ENCODE data around the gene ZNF821.
A peak's percentile ranks its signal among the peaks of the same experiment; 100 is the strongest.
"Not testable (repeated sequence)": the region's sequence is repeated elsewhere in the genome, so short reads cannot be mapped to it uniquely, and the experiment has no call there.

ZNF821 gene, protein sequence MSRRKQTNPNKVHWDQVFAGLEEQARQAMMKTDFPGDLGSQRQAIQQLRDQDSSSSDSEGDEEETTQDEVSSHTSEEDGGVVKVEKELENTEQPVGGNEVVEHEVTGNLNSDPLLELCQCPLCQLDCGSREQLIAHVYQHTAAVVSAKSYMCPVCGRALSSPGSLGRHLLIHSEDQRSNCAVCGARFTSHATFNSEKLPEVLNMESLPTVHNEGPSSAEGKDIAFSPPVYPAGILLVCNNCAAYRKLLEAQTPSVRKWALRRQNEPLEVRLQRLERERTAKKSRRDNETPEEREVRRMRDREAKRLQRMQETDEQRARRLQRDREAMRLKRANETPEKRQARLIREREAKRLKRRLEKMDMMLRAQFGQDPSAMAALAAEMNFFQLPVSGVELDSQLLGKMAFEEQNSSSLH

DNA sequence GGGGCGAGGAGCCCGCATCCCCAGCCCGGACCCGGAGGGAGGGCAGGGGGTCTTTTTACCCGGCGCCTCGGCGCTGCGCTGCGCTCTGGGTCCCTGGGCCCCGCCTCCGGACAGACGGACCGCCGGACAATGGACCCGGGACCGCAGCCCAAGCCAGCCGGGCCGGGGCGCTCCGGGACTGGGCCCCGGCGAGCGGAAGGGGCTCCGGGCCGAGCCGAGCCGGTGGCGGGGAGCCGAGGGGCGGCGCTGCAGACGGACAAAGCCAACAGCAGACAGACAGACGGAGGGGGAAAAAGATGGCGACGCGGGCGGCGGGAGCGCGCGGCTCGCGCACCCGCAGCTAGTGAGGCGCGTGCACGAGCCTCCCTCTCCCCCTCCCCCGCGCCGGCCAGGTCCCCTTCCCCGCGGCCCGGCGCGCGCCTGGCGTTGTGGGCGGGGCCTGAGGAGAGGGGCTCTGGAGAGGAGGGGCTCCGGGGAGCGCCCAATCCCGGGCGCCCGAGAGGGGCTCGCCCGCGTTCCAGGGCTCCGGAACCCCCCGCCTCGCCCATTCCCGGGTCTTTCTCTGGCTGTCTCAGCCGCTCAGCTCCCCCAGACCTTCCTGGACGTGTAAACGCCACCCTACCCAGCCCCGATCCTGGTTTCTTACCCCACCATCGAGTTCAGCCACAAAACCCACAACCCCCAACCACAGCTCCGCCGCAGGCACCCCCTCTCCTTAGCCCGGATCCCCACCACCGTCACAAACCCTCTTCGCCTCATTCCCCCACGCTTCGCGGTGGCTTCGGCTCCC, at the start of gene ZNF821:
Gene ZNF821, minus strand, starts transcription at position 334 of the 790 bp plus-strand sequence. CDS start 4,236 bp downstream, outside the sequence.
- peak; percentile 86 for DNase-seq

DNA sequence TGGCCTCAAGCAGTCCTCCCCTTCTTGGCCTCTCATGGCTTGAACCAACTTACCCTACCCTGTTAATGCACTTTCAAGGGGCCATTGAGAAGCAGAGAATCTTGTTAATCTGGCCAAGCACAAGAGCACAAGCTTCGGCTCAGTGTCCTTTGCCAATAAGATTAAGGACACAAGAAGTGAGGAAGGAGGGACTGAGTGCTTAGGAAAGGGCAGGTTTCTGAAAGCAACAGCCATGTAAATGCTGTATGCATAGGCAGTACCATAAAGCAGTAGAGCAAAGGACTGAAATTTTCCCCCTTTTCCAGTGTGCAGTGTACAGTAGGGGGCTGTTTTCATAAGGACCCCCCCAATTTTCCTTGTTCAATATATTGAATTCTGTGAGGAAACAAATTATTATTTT, 49.0 kb upstream of the ZNF821 start:
- no peak for DNase-seq

DNA sequence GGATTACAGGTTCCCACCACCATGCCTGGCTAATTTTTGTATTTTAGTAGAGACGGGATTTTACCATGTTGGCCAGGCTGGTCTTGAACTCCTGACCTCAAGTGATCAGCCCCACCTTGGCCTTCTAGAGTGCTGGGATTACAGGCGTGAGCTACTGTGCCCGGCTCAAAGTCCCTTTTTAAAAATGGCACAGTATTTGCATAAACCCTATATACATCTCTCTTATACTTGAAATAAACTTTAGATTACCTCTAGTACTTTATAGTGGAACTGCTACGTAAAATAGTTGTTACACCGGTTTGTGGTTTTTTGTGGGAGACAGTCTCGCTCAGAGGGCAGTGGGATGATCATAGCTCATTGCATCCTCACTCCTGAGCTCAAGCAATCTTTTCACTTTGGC, 47.6 kb upstream of the ZNF821 start:
- DNase-seq = no peak

DNA sequence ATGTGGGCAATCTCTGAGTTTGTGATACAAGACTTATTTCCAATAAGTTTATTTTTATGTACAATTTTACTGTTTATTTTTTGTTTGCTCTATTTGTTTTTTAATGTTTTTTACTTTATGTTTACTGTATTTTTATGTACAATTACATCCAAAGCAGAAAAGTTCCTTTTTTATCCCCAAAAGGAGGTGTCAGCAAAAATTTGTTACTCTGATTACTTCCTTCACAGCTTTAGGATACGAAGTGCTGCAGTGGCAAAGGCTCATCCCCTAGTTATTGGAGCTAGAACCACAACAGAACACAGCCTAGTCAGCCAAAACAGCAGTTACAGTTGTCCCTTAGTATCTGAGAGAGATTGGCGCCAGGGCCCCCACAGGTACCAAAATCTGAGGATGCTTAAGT, 47.0 kb upstream of the ZNF821 start:
- no peak for DNase-seq

DNA sequence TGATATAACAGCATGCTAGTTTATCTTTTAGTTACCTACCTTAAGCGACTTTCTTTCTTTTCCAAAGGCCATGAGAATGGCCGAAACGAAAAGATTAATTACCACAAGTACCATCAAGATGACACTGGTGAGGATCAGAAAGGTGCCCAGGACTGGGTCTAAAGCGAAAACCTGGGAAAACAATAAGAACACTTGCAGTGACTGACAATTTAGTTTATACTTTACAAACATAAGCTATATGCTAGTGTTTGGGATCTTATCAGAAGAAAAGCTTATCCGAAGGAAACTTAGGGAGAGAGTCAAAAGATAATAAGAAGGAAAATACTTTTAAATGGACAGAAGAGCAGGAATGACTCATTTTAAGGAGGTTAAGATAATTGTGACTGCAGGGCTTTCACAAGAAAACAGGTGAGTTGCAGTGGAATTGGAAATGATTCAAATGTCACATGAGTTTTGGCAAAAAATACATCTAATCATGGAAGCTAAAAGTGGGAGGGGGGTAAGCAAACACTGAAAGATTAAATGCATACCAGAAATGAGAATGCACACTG, 46.1 kb upstream of the ZNF821 start:
- DNase-seq = no peak

DNA sequence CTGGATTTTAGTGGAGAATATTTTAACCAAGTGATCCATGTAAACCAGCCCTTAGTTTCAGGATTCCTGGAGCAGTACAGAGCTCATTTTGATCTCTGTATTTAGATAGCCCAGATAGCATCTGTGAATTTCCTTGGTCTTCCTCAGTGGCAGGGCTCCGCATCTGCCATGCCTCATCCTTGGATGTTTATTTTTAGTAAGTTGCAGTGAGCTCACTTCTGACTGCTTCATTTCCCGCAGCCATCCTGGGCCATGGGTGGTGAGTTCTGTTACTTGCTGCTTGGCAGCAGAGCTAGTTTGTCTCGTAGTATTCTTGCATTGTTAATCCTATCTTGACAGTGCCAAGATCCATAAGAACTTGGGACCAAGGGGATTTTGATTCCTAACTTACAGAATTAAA, 45.1 kb upstream of the ZNF821 start:
- no peak for DNase-seq

DNA sequence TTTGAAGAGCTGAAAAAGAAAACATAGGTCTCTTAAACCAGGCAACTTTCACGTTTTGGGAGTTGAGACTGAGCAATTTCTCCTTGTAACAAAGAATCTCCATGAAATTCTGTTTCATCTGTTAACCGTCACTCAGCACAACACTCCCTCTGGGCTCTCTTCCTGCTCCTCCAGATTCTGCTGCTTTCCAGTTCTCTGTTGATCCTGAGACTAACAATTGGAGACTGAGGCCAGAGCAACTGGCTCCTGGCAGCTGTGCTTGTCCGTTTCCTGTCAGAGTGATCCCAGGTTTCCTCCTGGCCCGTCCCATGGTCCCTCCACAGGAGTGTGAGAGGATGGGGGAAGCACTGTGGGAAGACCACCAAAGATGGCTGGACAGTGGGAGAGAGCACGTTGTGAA, 43.8 kb upstream of the ZNF821 start:
- no peak for DNase-seq

DNA sequence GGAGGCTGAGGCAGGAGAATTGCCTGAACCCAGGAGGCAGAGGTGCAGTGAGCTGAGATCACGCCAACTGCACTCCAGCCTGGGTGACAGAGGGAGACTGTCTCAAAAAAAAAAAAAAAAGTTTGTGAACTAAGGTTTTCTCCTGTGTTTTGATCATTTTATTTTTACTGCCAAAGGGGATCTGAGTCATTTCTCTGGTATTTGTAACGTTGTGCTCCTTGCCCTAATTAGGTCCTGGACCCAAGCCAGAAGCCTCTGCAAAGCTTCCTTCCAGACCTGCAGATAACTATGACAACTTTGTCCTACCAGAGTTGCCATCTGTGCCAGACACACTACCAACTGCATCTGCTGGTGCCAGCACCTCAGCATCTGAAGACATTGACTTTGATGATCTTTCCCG, 43.4 kb upstream of the ZNF821 start:
- DNase-seq = no peak

DNA sequence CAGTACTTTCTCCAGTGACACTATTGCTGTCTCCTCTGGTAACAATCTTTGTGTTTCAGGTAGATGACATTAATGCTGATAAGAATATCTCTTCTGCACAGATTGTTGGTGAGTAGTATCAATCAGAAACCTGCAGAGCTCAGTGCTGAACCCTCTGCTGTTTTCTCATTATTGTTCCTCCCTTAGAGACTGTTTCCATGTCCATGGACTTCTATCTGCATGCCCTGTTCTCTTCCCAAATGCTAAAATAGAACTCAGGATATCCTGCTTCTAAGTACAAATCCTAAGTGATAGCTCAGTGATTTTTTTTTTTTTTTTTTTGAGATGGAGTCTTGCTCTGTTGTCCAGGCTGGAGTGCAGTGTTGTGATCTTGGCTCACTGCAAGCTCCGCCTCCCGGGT, 40.7 kb upstream of the ZNF821 start:
- no peak for DNase-seq

DNA sequence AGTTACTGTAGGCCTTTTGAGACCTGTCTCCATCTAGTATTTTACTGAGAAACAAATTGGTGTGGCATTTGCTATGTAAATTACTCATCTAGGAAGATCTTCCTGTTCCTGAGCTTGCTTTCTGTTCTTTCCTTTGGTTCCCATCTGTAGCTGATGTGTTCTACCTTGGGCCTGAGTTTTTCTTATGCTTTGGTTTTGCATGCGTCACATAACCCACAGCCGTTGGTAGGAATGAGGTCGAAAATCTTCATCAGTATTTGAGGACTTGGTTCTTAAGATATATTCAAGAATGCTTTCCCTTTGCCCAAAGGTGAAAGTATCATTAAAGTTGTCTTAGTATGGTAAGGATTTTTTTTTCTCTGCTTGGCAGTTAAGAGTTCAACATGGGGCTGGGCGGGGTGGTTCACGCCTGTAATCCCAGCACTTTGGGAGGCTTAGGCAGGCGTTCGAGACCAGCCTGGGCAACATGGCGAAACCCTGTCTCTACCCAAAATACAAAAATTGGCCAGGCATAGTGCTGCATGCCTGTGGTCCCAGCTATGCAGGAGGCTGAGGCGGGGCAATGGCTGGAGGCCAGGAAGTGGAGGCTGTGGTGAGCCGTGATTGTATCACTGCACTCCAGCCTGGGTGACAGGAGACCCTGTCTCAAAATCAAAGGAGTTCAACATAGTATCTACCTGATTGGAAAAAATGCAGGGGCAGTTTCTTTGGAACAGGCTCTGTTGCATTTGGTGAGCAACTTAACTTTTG, 40.1 kb upstream of the ZNF821 start:
- DNase-seq = no peak

DNA sequence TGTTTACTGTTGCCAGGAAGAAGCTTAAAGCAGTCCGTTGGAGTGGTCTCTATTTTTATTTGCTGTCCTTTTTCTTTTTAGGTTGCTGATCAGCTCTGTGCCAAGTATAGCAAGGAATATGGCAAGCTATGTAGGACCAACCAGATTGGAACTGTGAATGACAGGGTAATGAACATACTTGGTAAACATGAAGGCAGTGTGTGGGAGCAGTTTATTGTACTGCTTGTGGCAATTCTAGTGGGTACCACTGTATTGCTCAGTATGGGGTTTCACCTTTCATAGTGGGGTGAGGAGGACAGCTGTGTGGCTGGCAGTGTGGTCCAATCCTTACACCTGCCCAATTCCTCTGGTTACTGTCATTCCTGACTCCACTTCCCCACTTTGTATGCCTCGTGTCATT, 36.7 kb upstream of the ZNF821 start:
- no peak for DNase-seq

DNA sequence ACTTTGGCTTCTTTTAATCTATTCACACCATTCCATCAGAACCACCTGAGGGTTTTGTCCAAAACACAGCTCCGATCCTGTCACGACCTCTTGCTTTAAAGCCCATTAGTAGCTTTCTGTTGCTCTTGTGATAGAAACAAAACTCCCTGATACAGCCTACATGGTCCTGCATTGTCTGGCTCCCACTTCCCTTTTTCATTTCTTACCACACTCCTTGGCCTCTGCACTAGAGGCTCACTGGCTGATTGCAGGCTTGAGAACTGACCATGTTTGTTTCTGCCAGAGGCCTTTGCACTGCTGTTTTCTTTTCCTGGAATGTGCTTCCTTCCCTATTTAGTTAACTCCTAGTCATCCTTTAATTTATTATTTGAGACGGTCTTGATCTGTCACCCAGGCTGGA, 35.1 kb upstream of the ZNF821 start:
- DNase-seq = no peak

DNA sequence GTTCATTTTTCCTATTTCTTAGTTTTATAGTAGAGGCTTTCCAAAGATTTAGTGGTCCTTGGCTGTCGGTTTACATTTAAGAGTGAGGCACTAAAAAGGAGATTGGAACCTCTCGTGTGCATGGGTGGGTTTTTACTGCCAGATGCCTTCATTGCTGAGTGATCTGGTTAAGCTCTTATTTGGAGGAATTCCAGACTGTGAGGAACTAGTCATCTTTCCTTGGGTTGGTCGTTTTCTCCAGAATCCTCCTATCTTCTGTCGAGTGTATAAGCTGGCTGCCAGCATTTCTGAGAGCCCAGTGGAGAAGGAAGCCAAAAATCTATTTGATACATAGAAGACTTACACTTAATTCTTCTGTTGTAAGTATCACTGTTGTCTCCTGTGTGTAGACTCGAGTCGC, 33.9 kb upstream of the ZNF821 start:
- no peak for DNase-seq

DNA sequence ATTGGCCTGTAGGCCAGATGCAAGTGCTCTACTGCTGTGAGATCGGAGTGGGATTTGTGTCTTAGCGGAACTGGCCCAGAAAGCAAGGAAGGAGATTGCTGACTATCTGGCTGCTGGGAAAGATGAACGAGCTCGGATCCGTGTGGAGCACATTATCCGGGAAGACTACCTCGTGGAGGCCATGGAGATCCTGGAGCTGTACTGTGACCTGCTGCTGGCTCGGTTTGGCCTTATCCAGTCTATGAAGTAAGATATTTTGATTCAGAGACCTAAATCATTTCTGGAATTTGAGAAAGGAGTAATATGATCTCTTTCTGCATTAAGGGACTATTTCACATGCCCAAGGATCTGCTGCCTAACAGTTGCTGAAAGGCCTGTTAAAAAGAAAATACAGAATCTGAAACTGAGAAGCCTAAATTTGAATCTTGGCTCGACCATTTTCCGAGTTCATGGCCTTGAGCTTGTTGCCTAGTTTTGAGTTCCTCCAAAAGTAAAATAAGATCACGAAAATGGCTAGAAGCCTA, 32.5 kb upstream of the ZNF821 start:
- DNase-seq = no peak

DNA sequence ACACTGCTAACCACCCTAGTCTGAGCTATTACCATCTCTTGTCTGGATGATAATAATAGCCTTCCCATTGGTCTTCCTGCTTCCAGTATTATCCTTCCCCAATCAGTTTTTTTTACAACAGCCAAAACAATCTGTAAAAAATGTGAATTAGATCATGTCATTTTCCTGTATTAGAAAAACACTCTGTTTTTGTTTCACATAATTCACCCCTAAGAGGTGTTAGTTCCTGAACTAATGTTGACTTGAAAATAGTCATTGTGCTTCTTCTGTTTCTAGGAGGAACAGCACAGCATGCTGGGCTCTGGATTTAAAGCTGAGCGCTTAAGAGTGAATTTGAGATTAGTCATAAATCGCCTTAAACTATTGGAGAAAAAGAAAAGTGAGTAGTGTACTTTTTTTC, 31.4 kb upstream of the ZNF821 start:
- DNase-seq = no peak

DNA sequence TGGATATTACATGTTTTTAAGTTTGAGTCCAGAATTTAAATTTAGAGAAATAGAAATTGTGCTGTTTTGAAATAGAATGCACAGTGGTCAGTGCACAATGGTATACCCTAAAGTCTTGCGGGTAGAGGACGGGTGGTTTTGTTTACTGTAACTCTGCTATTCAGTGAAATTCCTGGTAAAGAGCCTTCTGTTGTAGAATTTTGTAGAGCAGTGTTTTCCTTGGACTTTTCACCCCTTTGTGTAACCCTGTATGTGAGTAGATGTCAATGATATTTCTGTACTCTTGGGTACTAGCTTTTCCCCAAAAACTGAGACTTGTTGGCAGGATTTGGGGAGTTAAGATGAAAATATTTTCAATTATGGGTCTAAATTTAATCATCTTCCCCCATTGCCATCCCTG, 30.8 kb upstream of the ZNF821 start:
- DNase-seq = no peak

DNA sequence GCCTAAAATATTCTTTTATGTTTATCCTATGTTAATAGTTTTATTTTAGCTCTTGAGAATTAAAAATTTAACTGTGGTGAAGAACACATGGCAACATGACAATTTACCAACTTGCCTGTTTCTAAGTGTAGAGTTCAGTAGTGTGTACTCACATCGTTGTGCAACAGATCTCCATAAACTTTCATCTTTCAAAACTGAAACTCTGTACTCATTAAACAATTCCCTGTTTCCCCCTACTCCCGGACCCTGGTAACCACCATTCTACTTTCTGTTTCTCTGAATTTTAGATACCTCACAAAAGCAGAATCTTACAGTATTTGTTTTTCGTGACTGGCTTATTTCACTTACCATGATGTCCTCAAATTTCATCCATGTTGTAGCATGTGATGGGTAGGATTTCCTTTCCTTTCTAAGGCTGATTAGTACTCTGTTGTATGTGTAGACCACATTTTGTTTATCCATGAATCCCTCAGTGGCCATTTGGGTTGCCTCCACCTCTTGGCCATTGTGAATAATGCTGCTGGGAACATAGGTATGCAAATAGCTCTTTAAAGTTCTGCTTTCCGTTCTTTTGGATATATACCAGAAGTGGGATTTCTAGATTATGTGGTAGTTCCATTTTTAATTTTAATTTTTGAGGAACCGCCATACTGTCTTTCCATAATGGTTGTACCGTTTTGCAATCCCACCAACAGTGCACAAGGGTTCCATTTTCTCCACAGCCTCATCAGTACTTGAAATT, 28.7 kb upstream of the ZNF821 start:
- DNase-seq = no peak

DNA sequence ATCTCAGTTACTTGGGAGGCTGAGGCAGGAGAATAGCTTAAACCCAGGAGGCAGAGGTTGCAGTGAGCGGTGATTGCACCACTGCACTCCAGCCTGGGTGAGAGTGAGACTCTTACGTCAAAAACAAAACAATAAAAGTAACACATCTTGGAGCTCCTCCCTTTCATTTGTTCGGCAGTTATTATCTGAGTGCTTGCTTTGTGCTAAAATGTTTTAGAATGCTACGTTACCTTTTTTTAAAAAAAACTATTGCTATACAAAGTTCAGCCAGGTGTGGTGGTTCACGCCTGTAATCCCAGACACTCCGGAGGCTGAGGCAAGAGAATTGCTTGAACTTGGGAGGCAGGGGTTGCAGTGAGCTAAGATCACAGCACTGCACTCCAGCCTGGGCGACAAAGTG, 27.1 kb upstream of the ZNF821 start:
- no peak for DNase-seq

DNA sequence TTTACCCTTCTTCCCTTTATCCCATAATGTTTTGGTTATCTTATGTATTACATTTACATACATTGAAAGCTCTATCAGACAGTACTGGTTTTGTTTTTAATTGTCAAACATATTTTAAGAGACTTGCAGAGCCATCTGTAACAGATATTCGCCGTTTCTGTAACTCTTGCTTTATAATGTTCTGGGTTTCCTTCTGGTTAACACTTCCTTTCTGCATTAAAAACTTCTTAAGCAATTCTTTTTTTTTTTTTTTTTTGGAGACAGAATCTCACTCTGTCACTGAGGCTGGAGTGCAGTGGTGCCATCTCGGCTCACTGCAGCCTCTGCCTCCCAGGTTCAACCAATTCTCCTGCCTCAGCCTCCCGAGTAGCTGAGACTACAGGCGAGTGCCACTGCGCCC, 21.8 kb upstream of the ZNF821 start:
- DNase-seq = not testable (repeated sequence)

DNA sequence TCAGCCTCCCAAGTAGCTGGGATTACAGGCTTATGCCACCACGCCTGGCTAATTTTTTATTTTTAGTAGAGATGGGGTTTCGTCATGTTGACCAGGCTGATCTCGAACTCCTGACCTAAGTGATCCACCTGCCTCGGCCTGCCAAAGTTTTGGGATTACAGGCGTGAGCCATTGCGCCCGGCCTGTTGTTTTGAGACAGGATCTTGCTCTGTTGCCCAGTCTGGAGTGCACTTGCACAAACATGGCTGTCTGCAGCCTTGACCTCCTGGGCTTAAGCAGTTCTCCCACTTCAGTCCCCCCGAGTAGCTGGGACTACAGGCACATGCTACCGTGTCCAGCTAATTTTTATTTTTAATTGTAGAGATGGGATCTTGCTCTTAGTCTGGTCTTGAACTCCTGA, 20.3 kb upstream of the ZNF821 start:
- no peak for DNase-seq

DNA sequence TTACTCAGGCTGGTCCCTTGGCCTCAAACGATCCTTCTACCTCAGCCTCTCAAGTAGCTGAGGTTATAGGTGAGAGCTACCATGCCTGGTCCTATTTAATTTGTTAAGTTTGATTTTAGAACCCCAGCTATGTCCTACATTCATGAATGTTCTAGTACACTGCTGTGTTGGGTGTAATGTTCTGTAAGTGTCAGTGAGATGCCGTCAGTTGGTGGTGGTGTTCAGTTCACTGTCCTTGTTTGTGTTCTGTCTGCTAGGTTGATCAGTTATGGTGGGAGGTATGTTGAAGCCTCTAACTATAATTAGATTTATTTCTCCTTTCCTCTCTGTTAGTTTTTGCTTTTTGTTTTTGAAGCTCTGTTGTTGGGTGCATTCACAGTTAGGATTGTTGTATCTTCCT, 19.6 kb upstream of the ZNF821 start:
- no peak for DNase-seq

DNA sequence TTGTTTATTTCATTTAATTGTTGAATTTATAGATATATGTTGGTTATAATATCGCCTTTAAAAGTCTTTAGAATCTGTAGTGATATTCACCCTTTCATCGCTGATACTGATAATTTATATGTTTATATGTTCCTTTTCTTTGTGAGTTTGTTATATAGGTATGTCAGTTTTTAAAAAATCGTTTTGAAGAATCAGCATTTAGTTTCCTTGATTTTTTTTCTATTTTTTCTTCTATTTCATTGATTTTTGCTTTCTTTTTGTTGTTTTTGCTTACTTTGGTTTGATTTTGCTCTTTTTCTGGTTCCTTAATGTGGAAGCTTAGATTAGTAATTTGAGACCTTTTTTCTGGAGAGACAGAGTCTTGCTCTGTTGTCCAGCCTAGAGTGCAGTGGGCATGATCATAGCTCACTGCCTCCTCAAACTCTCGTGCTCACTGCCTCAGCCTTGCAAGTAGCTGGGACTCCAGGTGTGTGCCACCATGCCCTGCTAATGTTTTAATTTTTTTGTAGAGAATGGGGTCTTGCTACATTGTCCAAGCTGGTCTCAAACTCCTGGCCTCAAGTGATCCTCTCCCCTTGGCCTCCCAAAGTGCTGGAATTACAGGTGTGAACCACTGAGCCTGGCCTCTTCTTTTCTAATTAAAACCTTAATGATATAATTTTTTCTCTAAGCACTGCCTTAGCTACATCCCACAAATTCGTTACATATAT, 18.8 kb upstream of the ZNF821 start:
- DNase-seq = no peak

All from activated CD8-positive, alpha-beta memory T cell treated with anti-CD3 and anti-CD28 coated beads for 24 hours (primary cell).